GM12801 (cell line): ENCODE measurements around the gene BARD1.

Experiments used
- CTCF ChIP-seq: IDR thresholded peaks from one replicate; pipeline ENCODE4 v1.5.1; 2011; ENCODE audit warnings: control low read depth; ENCODE audit not compliant: insufficient read length; ENCODE audit errors: extremely low read depth

BARD1 gene

GRCh38 chr2:214753455-214753854, 56.0 kb downstream of the BARD1 start:
- TF ChIP-seq CTCF = no peak

- TF ChIP-seq CTCF = no peak
These were observed 59.0 kb downstream of the BARD1 start for GRCh38 chr2:214750529-214750928.

GRCh38 chr2:214747992-214748391, 61.5 kb downstream of the BARD1 start:
- TF ChIP-seq CTCF = no peak

GRCh38 chr2:214742119-214742518, 67.4 kb downstream of the BARD1 start:
- TF ChIP-seq CTCF = no peak

GRCh38 chr2:214740867-214741395, 68.6 kb downstream of the BARD1 start:
- TF ChIP-seq CTCF = no peak

GRCh38 chr2:214737188-214737587, 72.3 kb downstream of the BARD1 start:
- TF ChIP-seq CTCF = no peak

GRCh38 chr2:214730800-214731407, 78.6 kb downstream of the BARD1 start:
- no peak for TF ChIP-seq CTCF
